Posterior cingulate gyrus (tissue), 11 donors: ENCODE data around the gene GUK1.

Experiments used
- DNase-seq, 10 donors: peaks; one replicate each; pipeline versions ENCODE4 v3.0.0 to v3.0.0-alpha.2; 2020 to 2021; ENCODE audit warnings: mixed read lengths in 3 of 10
- intact Hi-C: fragments of 100-400 bp; cut with DNase I; formaldehyde crosslinking; loops from one replicate; pipeline ENCODE4 v1.15.1; 2023

GUK1 gene

GRCh38 chr1:228156941-228157728, 17.1 kb downstream of the GUK1 start:
- intact Hi-C loops, result no loop called here
- DNase-seq, result peak in 4 of 10 donors; percentile 20 to 77 (median 66)

- peak in 4 of 10 donors; percentile 25 to 82 (median 56) for DNase-seq
- intact Hi-C loops, result no loop called here
These were observed 17.6 kb downstream of the GUK1 start for GRCh38 chr1:228157729-228158126.

- DNase-seq, result peak in 3 of 10 donors; percentile 13 to 78 (median 57)
- intact Hi-C loops, result no loop called here
These were observed 18.3 kb downstream of the GUK1 start for GRCh38 chr1:228158151-228159007.

GRCh38 chr1:228159008-228159665, 19.1 kb downstream of the GUK1 start:
- intact Hi-C loops, result no loop called here
- DNase-seq, result peak in 3 of 10 donors; percentile 10 to 52 (median 32)

GRCh38 chr1:228160201-228160761, 20.2 kb downstream of the GUK1 start:
- DNase-seq, result peak in 3 of 10 donors; percentile 18 to 66 (median 62)
- intact Hi-C loops, result loop anchor here (10.0 kb wide), 1 partner anchor 215 kb away; no protein-coding TSS in a partner anchor

GRCh38 chr1:228161362-228161761, 21.3 kb downstream of the GUK1 start:
- peak in 1 of 10 donors; percentile 48 for DNase-seq
- intact Hi-C loops, result loop anchor here (10.0 kb wide), 1 partner anchor 213 kb away; no protein-coding TSS in a partner anchor

- intact Hi-C loops, result loop anchor here (10.0 kb wide), 1 partner anchor 213 kb away; no protein-coding TSS in a partner anchor
- peak in 1 of 10 donors; percentile 71 for DNase-seq
These were observed 21.8 kb downstream of the GUK1 start for GRCh38 chr1:228161866-228162265.

GRCh38 chr1:228162286-228163006, 22.4 kb downstream of the GUK1 start:
- intact Hi-C loops, result loop anchor here (10.0 kb wide), 1 partner anchor 212 kb away; no protein-coding TSS in a partner anchor
- DNase-seq, result no peak

- intact Hi-C loops, result loop anchor here (10.0 kb wide), 1 partner anchor 212 kb away; no protein-coding TSS in a partner anchor
These were observed 23.1 kb downstream of the GUK1 start for GRCh38 chr1:228163007-228163753.

GRCh38 chr1:228163776-228164519, 23.9 kb downstream of the GUK1 start:
- peak in 2 of 10 donors; percentile 44 to 74 for DNase-seq
- intact Hi-C loops, result loop anchor here (10.0 kb wide), 1 partner anchor 211 kb away; no protein-coding TSS in a partner anchor

More at GRCh38 chr1:228163007-228163753, 23.1 kb downstream of the GUK1 start:
- no peak for DNase-seq

- intact Hi-C loops, result loop anchor here (5.0 to 10.0 kb wide), 2 partner anchors 82 to 210 kb away; partner anchors contain the start of gene ARF1
- peak in 4 of 10 donors; percentile 27 to 71 (median 54) for DNase-seq
These were observed 24.7 kb downstream of the GUK1 start for GRCh38 chr1:228164561-228165371.

- intact Hi-C loops, result loop anchor here (1.0 to 10.0 kb wide), 5 partner anchors 25 to 209 kb away; partner anchors contain the start of genes ARF1, GUK1 and MRPL55
- DNase-seq, result peak; percentile 98 to 100 (median 100)
These were observed 25.5 kb downstream of the GUK1 start, which contains the start of gene IBA57 for GRCh38 chr1:228165372-228166169. IBA57 (plus strand) TSS chr1:228165804; CDS start chr1:228165817, 13 bp downstream.

GRCh38 chr1:228166170-228166936, 26.3 kb downstream of the GUK1 start:
- DNase-seq, result peak in 7 of 10 donors; percentile 35 to 94 (median 84)
- intact Hi-C loops, result loop anchor here (1.0 to 10.0 kb wide), 5 partner anchors 26 to 208 kb away; partner anchors contain the start of genes ARF1, GUK1 and MRPL55

- DNase-seq, result peak in 3 of 10 donors; percentile 10 to 59 (median 29)
- intact Hi-C loops, result loop anchor here (5.0 to 10.0 kb wide), 2 partner anchors 86 to 206 kb away; partner anchors contain the start of gene ARF1
These were observed 28.6 kb downstream of the GUK1 start for GRCh38 chr1:228168563-228169270.
